BE2C (cell line): ENCODE data around the gene PJA2.

Experiments used
- DNase-seq: peaks from one replicate; pipeline ENCODE4 v3.0.0-alpha.2; 2020
- H3K27me3 ChIP-seq: fragments of 250-450 bp; sonication (Bioruptor Pico); 2 replicates; pipeline ENCODE4 v1.5.1; 2020; ENCODE audit warnings: mild to moderate bottlenecking
- H3K36me3 ChIP-seq: fragments of 250-450 bp; sonication (Bioruptor Pico); 2 replicates; pipeline ENCODE4 v1.5.1; 2020; ENCODE audit warnings: mild to moderate bottlenecking
- H3K4me1 ChIP-seq: fragments of 250-450 bp; sonication (Bioruptor Pico); 2 replicates; pipeline ENCODE4 v1.5.1; 2020
- H3K4me3 ChIP-seq: 2 replicates; pipeline ENCODE4 v1.5.1; 2011; ENCODE audit warnings: low read depth, low read length
- H3K9me3 ChIP-seq: fragments of 250-450 bp; sonication (Bioruptor Pico); 2 replicates; pipeline ENCODE4 v1.5.1; 2020
- TF ChIP-seq, protein P1 (sequence below): IDR thresholded peaks from 2 replicates; pipeline ENCODE4 v1.5.1; 2012; ENCODE audit warnings: mild to moderate bottlenecking, low read depth, low read length

The PJA2 gene

DNA sequence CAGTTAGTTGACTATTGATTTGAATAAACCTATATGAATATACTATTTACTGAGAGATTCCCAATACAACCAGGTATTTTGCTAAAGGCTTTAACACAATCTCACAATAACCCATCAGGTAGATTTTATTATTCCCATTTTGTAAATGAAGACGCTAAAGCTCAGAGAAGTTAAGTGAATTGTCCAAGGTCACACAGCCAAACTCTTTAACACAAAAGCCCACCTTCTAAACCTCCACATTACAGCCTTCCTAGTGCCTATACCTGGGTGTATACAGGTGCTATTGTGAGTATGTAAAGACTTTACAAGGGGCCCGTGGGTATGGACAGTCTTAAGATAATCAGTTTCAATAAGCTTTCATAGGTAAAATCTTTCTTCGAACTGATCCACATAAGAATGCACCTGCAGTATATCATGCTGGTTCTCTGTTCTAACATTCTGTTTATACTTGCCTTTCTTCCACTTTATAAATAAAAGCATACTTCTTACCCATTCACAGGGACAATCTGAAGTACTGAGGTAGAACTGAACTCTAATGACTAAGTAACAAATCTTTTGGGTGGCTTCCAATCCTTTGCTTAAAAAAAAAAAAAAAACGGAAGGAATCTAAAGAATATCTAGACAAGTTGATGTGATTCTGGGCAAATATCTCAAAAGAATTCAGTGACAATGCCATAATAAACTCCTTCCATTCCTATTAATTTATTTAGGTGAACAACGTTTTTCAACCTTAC, 59.1 kb downstream of the PJA2 start:
- H3K36me3 ChIP-seq = no peaks in the 10 kb centered on the region
- TF ChIP-seq, protein P1, sequence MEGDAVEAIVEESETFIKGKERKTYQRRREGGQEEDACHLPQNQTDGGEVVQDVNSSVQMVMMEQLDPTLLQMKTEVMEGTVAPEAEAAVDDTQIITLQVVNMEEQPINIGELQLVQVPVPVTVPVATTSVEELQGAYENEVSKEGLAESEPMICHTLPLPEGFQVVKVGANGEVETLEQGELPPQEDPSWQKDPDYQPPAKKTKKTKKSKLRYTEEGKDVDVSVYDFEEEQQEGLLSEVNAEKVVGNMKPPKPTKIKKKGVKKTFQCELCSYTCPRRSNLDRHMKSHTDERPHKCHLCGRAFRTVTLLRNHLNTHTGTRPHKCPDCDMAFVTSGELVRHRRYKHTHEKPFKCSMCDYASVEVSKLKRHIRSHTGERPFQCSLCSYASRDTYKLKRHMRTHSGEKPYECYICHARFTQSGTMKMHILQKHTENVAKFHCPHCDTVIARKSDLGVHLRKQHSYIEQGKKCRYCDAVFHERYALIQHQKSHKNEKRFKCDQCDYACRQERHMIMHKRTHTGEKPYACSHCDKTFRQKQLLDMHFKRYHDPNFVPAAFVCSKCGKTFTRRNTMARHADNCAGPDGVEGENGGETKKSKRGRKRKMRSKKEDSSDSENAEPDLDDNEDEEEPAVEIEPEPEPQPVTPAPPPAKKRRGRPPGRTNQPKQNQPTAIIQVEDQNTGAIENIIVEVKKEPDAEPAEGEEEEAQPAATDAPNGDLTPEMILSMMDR = no peak

DNA sequence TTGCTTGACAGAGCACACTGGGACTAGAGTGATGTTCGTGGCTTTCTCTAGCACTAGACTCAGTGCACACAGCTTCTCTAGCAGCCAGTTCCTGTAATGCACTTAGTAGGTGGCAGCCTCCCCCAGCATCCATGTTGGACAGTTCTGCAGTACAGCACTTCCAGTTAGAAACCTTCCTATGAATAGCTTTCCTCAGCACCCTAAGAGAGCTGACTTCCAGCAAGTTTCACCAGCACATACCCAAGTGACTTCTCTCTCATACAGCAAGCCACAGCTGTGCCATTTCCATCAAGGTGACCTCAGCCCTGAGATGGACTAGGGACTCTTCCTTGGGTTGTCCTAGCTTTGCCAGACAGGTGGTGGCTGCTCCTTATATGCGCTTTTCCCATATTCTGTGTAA, 60.4 kb downstream of the PJA2 start:
- no peak for DNase-seq
- no peaks in the 10 kb centered on the region for H3K27me3 ChIP-seq
- no peaks in the 10 kb centered on the region for H3K9me3 ChIP-seq
- H3K4me3 ChIP-seq = no peak overlapping the region
- no peaks in the 10 kb centered on the region for H3K36me3 ChIP-seq
- H3K4me1 ChIP-seq = no peaks in the 10 kb centered on the region
- TF ChIP-seq, protein P1 = no peak

More for the DNA sequence above, 59.1 kb downstream of the PJA2 start:
- Histone ChIP-seq H3K4me1 (no peaks in the 10 kb centered on the region), H3K27me3 (no peaks in the 10 kb centered on the region), H3K9me3 (no peaks in the 10 kb centered on the region), H3K4me3 (no peak overlapping the region)
- DNase-seq = no peak

DNA sequence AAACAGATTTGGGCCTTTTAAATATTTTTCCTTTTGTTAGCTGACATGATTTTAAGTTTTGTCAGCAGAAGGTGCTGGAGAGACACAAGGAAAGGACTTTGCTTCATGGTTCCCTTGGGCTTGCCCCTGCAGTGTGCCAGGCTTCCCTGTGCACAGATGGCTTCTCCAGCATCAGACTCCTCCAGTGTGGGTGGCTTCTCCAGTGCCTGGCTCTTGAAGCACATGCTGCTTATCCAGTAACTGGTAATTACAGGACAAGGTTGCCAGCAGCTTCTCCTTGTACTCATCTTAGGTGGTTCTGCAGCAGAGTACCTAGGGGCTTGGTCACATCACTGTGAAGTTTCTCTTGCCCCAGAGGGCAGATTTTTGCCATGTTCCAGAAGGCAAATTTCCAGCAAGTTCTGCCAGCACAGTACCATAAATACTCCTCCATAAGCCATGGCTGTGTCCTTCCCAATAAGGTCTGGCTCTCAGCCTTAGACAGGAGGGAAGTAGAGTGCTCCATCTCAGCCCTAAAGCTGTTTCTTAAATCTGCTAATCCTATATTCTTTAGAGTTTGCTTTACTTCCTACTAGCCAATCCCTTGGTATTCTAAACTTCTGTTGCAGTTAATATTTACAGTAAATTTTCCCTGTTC, 62.4 kb downstream of the PJA2 start:
- Histone ChIP-seq H3K4me3 (no peak overlapping the region), H3K4me1 (no peaks in the 10 kb centered on the region), H3K27me3 (no peaks in the 10 kb centered on the region), H3K9me3 (no peaks in the 10 kb centered on the region), H3K36me3 (peaks cover 3% of the 10 kb centered on the region)
- peak; percentile 24 for DNase-seq
- TF ChIP-seq, protein P1 = no peak

DNA sequence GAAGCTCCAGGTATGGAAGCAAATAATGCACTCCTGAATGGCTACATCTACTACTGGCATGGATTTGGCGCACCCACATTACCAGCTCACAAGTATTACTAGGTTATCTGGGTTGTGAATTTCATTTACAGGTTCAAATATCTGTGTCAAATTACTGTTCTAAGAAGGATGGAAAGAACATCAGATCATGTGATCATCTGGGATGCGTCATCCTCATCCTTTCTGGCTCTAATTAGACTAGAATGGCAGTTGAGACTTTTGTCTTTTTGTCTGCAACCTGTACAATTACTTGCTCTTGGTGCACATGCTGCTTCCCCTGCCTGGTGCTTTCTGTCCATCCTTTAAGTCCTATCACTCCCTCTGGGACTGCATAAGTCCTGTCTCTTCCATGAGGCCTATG, 64.1 kb downstream of the PJA2 start:
- no peak overlapping the region for H3K4me3 ChIP-seq
- no peaks in the 10 kb centered on the region for H3K9me3 ChIP-seq
- no peaks in the 10 kb centered on the region for H3K27me3 ChIP-seq
- TF ChIP-seq, protein P1 = no peak
- peaks cover 3% of the 10 kb centered on the region for H3K36me3 ChIP-seq
- no peak for DNase-seq
- no peaks in the 10 kb centered on the region for H3K4me1 ChIP-seq

DNA sequence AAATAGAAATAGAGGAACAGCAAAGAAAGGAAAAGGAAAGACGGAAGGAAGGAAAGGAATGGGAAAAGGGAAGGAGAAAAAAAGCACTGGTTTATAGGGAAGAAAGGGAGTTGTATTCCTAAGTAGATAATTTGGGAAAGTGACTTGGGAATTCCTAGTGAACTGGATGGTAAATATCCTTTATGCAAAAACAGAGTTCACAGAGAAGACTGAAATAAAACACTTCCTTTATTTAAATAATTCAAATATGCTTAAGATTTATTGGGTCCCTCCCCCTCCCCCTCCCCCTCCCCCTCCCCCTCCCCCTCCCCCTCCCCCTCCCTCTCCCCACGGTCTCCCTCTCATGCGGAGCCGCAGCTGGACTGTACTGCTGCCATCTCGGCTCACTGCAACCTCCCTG, 69.4 kb downstream of the PJA2 start:
- no peak for DNase-seq
- TF ChIP-seq, protein P1 = no peak
- H3K27me3 ChIP-seq = no peaks in the 10 kb centered on the region
- H3K4me1 ChIP-seq = no peaks in the 10 kb centered on the region
- H3K4me3 ChIP-seq = no peak overlapping the region
- H3K9me3 ChIP-seq = no peaks in the 10 kb centered on the region
- peaks cover 3% of the 10 kb centered on the region for H3K36me3 ChIP-seq

DNA sequence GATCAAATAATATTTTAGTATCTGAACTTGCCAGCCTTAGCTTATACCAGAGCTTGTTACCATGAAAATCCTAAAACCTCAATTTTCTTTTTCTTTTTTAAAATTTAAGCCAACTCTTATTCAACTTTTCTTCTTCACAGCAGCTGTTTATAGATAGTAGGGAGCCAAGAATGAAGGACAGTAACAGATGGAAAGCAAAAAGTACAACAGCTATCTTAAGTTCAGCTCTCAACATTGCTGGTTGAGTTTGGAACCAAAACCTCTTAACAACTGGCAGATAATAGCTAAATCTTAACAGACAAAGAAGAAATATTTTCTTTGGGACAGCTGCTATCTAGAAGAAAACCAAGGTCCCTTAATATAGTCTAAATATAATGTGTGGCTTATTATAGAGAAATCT, 74.7 kb downstream of the PJA2 start:
- Histone ChIP-seq H3K4me1 (no peaks in the 10 kb centered on the region), H3K36me3 (no peaks in the 10 kb centered on the region; the same call in 1 of the 2 replicates), H3K4me3 (no peak overlapping the region), H3K27me3 (no peaks in the 10 kb centered on the region), H3K9me3 (no peaks in the 10 kb centered on the region)
- TF ChIP-seq, protein P1 = no peak
- DNase-seq = no peak
